Caki2 (cell line): ENCODE data around the gene GJD4. TPM values are rescaled to one million over a fixed set of nuclear protein-coding genes. Genes with fewer than 3 reads are reported as not detected.

Experiments used
- DNase-seq: peaks from one replicate; pipeline ENCODE4 v3.0.0-alpha.2; 2015; ENCODE audit warnings: low read depth
- in situ Hi-C: cut with HindIII; loops from 2 replicates; pipeline ENCODE4 v1.10.0; 2016; ENCODE audit warnings: low sequenced_read_pairs, low pct_unique_long_range_greater_than_20kb, mixed read lengths
- total RNA-seq: library from RNA; depleted of rRNA; stranded (reverse); fragments of >200 nt; shearing (Covaris generic); gene quantifications from 2 replicates; pipeline ENCODE4 v1.2.3, GENCODE V29; 2014; ENCODE audit warnings: low replicate concordance

The GJD4 gene
- total RNA-seq, 1 experiment from 2014 or later = not detected

DNA sequence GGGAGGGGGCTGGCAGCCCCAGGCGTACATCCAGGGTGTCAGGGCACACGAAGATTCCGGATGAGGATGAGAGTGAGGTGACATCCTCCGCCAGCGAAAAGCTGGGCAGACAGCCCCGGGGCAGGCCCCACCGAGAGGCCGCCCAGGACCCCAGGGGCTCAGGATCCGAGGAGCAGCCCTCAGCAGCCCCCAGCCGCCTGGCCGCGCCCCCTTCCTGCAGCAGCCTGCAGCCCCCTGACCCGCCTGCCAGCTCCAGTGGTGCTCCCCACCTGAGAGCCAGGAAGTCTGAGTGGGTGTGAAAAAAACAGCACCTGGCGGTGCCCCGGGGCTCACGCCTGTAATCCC is 3.2 kb downstream of the GJD4 start:
- DNase-seq = no peak
- in situ Hi-C loops = no loop called here

DNA sequence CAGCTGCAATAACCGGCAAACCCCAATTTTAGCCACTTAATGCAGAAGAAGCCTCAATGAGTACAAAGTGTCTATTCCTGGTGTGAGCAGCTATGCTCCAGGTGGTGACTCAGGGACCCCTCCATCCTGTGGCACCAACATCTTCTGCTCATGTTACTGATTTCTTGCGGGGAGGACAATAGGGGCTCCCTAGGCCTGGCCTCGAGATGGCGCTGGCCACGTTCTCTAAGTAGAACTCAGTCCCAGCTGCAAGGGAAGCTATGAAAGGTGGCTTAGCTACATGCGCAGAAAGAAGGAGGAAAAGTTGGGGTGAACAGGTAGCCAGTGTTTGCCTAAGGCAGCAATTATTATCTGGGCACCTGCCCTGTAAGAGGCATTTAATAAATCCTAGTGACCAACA is 6.6 kb downstream of the GJD4 start:
- DNase-seq = no peak
- in situ Hi-C loops = no loop called here

DNA sequence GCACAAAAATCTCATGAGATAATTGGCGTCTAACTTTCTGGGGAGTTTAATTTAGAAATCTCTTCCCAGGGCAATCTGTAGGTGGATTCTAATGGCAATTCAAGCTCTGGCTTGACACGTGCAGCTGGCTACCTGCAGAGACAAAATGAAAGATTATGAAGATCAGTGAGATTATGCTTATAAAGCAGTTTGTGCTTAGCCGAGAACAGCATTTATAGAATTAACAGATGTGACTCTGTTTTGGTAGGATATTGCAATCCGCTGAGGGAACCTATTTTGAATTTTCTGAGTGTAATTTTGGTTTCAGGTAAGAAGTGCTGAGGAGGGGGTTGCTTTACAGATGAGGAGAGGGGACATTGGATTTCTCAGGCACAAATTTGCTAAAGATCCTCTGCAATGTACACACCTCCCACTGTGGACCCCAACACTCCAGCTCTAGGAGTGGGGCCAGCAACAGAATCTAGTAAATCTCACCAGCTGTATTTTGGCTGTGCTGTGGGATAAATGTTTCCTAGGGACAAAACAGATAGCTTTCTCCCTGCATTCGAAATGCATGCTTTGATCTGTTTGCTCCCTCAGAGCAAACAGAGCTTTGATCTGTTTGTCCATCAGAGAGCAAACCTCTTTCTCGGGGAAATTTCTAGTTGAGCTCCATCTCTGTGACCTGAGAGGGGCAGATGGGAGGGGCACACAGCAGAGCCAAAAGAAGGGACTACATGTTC is 7.4 kb downstream of the GJD4 start:
- no peak for DNase-seq
- in situ Hi-C loops = no loop called here

DNA sequence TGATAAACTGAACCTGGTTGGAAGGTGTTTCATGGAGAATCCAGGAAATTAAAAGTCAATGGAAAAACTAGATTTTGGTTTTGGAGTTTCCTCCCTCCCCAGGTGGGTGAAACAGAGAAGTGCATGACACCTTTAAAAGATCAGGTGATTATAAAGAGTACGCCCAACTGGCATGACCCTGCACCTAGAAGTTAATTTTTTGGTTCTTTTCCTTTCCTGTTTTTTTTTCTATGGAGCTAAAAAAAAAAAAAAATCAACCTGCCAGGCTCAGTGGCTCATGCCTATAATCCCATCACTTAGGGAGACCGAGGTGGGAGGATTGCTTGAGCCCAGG is 7.9 kb downstream of the GJD4 start:
- DNase-seq = no peak
- in situ Hi-C loops = no loop called here

DNA sequence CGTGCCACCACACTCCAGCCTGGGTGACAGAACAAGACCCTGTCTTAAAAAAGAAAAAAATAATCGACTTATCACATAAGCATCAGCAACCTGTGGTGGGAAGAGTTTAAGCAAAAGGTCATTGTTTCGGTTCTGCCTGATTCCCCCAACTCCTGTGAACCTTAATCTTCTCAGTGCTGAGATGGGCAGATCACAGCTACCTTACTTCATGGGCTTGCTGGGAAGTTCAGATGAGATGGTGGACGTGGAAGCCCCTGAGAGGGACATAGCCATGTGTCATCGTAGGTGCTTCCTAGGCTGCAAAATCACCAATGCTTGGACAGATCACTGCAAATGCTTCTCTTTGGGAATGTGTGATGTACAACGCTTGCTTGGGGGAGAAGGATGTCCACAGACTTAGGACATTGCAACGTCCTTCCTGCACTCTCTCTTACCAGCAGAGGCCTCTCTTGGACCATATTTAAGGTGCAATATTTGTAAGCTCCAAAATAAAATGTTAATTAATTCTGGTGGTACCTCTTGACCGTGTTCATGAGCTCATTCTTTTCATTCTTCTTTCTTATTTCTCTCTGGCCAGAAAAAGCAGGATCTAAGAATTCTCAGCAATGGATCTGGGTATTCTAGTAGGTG is 8.6 kb downstream of the GJD4 start:
- in situ Hi-C loops = no loop called here
- no peak for DNase-seq

DNA sequence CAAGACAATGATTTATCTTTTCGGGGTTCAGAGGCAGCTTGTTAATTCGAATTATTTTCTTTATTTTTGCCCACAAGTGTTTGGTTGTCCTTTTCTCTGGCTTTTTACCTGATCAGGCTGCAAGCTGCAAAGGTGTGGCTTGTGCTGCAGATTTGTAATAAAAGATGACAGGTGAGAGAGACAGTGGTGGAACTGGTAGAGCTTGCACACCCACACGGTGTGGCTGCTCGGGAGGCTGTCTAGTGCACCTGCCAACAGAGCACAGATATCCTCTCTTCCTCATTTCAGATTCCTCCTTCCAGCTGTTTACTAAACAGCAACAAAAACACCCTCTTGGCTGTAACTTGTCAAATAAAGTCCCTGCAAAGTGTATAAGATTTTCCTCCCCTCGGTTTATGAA is 9.2 kb downstream of the GJD4 start:
- no peak for DNase-seq
- in situ Hi-C loops = no loop called here

DNA sequence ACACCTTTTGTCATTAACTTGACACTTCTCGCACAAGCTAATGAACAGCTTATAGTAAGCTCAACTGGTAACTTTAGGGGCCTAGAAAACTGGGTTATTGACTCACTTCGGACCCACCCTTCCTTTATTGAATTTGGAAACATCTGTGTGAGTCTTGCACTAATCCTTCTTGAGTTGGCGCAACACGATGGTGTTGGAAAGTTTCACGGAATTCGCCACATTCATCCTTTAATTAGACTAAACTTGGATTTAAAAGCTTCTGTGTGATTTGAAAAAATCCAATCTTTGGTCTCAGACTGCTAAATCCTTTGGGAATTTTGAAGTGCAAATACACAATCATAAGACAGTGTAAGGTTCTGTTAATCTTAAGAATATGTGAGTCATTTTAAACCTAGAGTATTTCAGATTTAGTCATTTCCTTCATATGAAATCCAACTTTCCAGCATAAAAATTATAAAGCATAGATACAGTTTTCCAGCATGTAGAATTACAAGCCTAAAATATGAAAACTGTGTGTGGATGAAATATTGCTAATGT is 21.9 kb downstream of the GJD4 start:
- in situ Hi-C loops = no loop called here

DNA sequence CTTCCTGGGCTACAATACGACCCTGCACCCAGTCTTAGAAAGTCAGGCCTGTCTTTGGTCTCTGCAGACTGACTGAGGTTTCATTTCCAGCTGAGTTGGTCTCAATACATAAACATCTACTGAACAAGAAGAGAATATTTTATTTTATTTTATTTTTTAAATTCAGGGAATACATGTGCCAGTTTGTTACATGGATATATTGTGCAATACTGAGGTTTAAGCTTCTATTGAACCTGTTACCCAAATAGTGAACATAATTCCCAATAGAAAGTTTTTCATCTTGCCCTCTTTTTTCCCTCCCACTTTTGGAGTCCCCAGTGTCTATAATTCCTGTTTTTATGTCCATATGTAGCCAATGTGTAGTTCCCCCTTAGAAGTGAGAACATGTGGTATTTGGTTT is 26.3 kb downstream of the GJD4 start:
- DNase-seq = no peak
- in situ Hi-C loops = loop anchor here (10.0 kb wide), 1 partner anchor 1143 kb away; no protein-coding TSS in a partner anchor

More for the DNA sequence above, 21.9 kb downstream of the GJD4 start:
- DNase-seq = no peak

DNA sequence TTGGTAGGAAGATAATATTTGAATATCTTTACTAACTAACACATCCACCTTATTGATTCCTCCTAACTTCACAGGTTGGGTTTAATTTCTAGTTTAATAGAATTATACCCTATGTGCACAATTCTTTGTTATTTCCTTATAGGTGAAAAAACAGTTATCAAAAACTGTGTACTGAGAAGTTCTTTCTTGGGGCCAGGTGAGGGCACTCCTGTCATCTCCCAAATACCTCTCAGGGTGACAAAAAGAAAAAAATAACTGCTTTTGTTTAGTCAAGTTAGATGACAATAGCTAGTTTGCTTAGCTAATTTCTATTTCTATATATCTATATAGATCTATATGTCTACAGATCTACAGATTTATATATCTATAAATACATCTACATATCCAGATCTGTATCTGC is 26.9 kb downstream of the GJD4 start:
- no peak for DNase-seq
- in situ Hi-C loops = loop anchor here (10.0 kb wide), 1 partner anchor 1143 kb away; no protein-coding TSS in a partner anchor

DNA sequence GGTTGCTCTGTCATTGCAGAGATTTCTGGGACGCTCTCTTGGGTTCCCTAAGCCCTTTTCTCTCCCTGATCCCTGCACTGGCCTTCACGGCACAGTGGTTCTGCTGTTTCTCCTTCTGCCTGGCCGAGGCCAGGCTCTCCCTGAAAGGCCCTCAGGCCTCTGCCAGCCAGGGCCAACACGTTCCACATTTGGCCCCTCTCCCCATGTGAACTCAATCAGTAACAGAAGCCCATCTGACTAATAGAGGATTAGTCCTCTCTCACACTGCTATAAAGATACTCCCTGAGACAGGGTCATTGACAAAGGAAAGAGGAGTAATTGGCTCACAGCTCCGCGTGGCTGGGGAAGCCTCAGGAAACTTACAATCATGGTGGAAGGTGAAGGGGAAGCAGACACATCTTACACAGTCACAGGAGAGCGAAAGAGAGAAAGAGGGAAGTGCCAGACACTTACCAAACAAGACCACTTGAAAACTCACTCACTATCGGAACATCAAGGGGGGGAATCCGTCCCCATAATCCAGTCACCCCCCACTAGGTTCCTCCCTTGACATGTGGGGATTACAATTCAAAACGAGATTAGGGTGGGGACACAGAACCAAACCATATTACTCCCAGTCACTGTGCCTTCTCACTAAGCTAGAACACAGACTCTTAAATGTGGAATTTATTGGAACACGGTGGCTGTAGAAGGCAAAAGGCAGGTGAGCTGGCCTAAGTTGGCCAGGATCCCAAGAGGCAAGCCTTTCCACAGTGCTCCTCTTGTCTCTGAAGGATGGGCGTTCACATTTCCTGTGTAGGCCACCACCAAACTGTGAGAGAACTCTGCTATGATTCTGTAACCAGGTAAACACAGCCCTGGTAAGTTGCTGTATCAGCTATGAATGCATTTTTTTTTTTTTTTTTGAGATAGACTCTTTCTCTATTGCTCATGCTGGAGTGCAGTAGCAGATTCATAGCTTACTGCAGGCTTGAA is 28.2 kb downstream of the GJD4 start:
- DNase-seq = no peak
- in situ Hi-C loops = loop anchor here (10.0 kb wide), 1 partner anchor 1142 kb away; no protein-coding TSS in a partner anchor

DNA sequence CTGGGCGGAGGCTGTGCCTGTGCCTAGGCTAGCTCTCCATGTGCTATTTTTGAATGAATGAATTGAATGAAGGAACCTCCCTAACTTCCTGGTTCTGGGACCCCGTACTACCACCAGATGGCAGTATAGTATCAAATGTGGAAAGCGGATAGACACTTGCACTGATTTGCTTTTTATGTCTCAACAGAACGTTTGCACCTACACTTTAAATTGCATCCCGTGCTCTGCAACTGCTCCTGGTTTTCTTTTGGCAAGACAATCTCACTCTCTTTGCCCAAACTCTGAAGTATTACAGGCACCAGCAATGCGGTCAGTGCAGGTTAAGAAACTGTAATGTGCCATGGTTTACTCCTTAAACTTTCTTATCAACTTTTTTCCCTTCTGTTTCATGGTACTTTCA is 30.4 kb downstream of the GJD4 start:
- DNase-seq = peak; percentile 66
- in situ Hi-C loops = loop anchor here (10.0 kb wide), 1 partner anchor 1139 kb away; no protein-coding TSS in a partner anchor

DNA sequence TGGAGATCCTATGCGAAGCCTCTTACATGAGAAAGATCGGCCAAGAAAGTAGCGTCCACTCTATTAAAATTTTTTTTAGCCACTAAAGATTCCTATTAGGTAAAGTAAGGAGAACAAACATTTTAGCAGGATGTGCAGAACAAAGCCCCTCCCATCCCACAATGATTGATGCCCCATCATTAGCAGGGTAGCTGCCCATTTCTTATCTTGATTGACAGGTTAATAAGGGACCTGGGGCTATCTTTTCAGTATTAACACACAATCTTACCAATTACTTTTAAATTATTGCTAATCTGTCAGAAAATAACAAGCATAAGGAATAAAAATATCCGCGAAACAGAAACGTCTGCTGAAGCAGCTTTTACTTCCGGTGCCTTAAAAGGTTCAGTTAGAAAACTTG is 31.8 kb downstream of the GJD4 start:
- DNase-seq = no peak
- in situ Hi-C loops = loop anchor here (10.0 kb wide), 1 partner anchor 1138 kb away; no protein-coding TSS in a partner anchor

DNA sequence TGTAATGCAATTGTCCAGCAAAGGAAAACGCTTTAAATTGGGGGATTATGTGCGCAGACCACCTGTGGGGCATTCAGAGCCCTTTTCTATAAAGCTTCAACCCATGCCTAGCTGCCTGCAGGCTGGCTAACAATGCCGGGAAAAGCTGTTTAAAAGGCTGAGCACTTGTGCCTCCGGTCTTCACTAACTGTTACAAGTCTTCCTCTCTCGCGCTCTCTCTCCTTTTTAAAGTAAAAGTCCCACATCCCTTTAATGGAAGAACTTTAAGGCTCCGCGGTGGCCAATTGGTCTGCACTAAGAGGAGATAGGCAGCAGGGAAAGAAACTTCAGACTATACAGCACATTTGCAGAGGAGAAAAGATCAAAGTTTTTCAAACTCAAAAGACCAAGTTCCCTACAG is 32.3 kb downstream of the GJD4 start:
- in situ Hi-C loops = loop anchor here (10.0 kb wide), 1 partner anchor 1137 kb away; no protein-coding TSS in a partner anchor
- DNase-seq = no peak

DNA sequence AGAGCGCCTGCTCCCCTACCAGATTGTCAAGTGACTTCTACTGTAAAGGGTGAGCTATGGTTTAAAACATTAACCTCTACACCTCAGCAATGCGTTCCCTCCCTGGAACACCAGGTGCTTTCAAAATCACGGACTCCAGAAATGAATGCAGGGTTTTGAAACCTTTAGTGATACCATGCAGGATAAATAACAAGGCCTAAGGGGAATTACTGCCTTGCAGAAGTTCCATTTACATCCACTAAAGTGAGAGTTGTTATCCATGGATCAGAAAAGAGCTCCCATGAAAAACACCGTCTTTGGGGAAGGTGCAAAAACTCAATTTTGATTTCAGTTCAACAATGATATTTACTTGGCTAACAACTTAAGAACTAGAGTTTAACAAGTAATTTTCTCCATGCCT is 33.0 kb downstream of the GJD4 start:
- in situ Hi-C loops = loop anchor here (10.0 kb wide), 1 partner anchor 1137 kb away; no protein-coding TSS in a partner anchor
- DNase-seq = no peak

DNA sequence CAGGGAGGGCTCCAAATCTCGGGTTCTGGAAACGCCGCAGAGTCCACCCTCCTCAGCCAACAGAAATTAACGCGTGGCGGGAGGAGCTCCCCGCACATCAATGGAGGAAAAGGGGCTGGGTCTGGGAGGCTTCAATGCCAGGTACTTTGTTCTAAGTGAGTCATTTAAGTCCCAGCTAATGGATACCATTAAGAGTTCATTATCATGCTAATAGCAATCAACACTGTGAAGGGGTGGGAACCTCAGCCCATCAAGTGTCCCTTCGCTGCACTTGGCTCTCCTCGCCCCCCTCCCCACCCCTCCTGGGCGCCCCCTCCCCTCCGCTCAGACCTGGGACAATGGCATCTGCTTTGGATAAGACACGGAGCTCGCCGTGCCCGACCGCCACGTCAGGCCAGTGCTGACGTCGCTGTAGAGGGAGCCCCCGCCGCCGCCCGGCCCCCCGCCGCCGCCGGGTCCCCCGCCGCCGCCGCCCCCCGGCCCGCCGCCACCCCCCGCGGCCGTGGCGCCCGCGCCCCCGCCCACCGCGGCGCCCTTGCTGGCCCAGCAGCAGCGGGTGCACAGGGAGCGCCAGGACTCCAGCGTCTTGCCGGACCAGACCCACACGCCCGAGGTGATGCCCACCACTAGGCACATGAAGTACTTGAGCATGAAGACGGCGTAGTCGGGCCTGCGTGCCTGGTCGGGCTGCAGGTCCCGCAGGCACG is 34.0 kb downstream of the GJD4 start:
- in situ Hi-C loops = loop anchor here (10.0 kb wide), 1 partner anchor 1136 kb away; no protein-coding TSS in a partner anchor
- DNase-seq = no peak

DNA sequence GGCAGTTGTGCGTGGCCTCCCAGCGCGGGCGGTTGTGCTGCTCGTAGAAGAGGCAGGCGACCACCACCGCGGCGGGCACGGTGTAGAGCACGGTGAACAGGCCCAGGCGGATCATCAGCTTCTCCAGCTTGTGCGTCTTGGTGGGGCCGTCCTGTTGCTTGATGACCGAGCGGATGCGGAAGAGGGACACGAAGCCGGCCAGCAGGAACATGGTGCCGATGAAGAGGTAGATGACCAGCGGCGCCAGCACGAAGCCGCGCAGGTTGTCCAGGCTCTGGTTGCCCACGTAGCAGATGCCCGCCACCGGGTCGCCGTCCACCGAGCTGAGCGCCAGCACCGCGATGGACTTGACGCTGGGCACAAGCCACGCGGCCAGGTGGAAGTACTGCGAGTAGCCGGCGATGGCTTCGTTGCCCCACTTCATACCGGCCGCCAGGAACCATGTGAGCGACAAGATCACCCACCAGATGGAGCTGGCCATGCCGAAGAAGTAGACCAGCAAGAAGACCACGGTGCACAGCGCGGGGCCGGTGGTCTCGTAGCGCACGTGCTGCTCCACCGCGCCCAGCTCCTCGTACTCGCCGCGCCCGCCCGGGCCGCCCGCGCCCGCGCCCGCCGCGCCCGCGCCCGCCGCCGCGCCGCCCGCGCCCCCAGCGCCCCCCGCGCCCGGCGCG is 34.7 kb downstream of the GJD4 start:
- DNase-seq = peak; percentile 59

DNA sequence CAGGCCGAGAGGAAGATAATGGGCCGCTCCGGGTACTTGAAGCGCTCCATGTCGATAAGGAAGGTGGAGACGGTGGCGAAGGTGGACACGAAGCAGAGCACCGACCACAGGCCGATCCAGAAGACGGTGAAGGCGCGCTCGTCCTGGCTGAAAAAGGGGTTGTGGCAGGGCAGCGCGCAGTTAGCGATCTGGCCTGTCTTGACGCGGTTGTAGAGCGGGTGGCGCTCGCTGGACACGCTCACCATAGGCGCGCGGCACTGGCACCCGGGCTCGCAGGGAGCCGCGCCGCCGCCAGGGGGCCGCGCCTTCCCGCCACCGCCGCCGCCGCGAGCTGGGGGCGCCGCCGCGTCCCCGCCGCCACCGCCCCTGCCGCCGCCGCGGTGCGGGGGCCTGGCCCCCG is 35.3 kb downstream of the GJD4 start:
- peak; percentile 80 for DNase-seq
- in situ Hi-C loops = no loop called here

More for the DNA sequence above, 34.7 kb downstream of the GJD4 start:
- in situ Hi-C loops = loop anchor here (10.0 kb wide), 1 partner anchor 1135 kb away; no protein-coding TSS in a partner anchor
